GM19463 (cell line): ENCODE data around the gene COP1.
"Not testable (repeated sequence)": the region's sequence is repeated elsewhere in the genome, so short reads cannot be mapped to it uniquely, and the experiment has no call there.

Experiments used
- ATAC-seq: cut with Tn5 transposase; IDR thresholded peaks from one replicate; pipeline ENCODE4 v1.9.1; 2021; ENCODE audit warnings: mild to moderate bottlenecking, moderate library complexity; ENCODE audit not compliant: unreplicated experiment

The COP1 gene

DNA sequence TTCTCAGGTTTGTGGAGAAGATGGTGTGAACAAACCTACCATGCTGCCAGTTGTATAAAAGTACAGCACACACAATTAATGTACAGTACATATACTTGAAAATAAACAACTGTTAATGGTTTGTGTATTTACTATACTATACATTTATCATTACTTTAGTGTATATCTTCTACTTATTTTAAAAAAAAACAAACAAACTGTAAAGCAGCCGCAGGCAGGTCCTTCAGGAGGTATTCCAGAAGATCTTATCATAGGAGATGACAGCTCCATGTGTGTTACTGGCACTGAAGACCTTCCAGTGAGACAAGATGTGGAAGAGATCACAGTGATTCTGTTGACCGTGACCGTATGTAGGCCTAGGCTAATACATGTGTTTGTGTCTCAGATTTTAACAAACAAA, 155.7 kb downstream of the COP1 start:
- no peak for ATAC-seq

GRCh38 chr1:176049582-176049981, 157.5 kb downstream of the COP1 start:
- ATAC-seq = no peak

GRCh38 chr1:176046926-176047325, 160.2 kb downstream of the COP1 start:
- ATAC-seq = no peak

- no peak for ATAC-seq
These were observed 163.5 kb downstream of the COP1 start for GRCh38 chr1:176043537-176043936.

- no peak for ATAC-seq
These were observed 173.2 kb downstream of the COP1 start for GRCh38 chr1:176033881-176034280.

GRCh38 chr1:176033474-176033873, 173.6 kb downstream of the COP1 start:
- ATAC-seq = no peak

DNA sequence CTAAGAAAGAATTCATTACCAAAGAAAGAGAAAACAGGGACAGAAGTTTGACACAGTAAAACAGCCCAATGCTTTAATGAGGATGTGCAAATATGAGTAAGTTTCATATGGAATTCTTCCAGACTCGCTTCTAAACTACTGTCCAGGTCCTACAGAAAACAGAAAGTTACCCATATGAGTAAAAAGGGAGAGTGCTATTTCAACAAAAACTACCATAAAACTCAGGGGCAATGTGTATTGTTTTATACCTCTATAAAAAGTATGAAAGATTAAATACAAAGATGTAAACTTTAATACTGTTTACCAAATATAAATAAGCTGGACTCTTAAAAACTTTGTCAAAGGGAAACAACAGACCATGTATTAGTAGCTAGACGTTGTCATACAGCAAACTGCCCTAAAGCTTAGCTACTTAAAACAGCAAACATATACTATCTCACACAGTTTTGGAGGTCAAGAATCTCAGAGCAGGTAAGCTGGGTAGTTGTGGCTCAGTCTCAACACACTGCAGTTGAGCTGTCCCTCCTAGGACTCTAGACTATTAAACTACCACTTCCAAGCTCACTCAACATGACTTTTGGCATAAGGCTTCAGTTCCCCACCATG, 174.9 kb downstream of the COP1 start:
- no peak for ATAC-seq

- ATAC-seq = no peak
These were observed 177.5 kb downstream of the COP1 start for GRCh38 chr1:176029609-176030008.

- ATAC-seq = no peak
These were observed 177.9 kb downstream of the COP1 start for GRCh38 chr1:176029155-176029554.

GRCh38 chr1:176027934-176028333, 179.2 kb downstream of the COP1 start:
- ATAC-seq = not testable (repeated sequence)

DNA sequence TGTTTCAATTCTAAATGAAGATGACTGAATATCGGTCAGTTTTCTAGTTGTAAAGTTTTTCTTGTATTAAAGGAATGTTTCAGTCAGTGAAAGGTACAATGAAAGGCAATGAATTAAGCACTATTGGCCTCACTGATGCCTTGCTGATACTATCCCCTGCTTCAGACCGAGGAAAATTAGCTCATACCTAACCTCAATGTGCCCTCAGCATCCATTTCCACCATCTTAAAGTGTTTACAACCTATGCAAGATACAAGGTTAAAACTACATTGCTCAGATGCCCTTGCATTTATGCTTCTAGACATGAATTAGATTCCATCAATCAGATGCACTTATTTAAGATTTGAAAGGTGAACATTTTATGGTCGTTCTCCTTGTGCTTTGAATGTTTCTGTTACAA, 184.5 kb downstream of the COP1 start:
- ATAC-seq = no peak

- ATAC-seq = no peak
These were observed 189.4 kb downstream of the COP1 start for GRCh38 chr1:176017722-176018121.

GRCh38 chr1:176009951-176010350, 197.1 kb downstream of the COP1 start:
- ATAC-seq = no peak

- ATAC-seq = not testable (repeated sequence)
These were observed 199.2 kb downstream of the COP1 start for GRCh38 chr1:176007756-176008389.

- not testable (repeated sequence) for ATAC-seq
These were observed 212.4 kb downstream of the COP1 start for GRCh38 chr1:175994660-175995059.

DNA sequence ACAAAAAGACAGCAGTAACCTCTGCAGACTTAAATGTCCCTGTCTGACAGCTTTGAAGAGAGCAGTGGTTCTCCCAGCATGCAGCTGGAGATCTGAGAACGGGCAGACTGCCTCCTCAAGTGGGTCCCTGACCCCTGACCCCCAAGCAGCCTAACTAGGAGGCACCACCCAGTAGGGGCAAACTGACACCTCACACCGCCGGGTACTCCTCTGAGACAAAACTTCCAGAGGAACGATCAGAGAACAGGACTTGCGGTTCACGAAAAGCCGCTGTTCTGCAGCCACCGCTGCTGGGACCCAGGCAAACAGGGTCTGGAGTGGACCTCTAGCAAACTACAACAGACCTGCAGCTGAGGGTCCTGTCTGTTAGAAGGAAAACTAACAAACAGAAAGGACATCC, 214.3 kb downstream of the COP1 start:
- not testable (repeated sequence) for ATAC-seq

- ATAC-seq = not testable (repeated sequence)
These were observed 214.9 kb downstream of the COP1 start for GRCh38 chr1:175992202-175992601.

DNA sequence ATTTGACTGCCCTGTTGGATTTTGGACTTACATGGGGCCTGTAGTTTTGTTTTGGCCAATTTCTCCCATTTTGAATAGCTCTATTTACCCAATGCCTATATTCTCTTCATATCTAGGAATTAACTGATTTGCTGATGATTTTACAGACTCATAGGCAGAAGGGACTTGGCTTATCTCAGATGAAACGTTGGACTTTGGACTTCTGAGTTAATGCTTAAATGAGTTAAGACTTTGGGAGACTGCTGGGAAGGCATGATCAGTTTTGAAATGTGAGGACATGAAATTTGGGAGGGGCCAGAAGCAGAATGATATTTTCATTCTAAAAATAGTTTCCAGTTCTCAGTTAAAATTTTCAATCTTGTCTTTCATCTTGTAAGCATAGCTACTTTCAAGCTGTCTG, 222.3 kb downstream of the COP1 start:
- no peak for ATAC-seq

- no peak for ATAC-seq
These were observed 222.9 kb downstream of the COP1 start for GRCh38 chr1:175984057-175984812.

GRCh38 chr1:175983363-175983762, 223.7 kb downstream of the COP1 start:
- not testable (repeated sequence) for ATAC-seq

DNA sequence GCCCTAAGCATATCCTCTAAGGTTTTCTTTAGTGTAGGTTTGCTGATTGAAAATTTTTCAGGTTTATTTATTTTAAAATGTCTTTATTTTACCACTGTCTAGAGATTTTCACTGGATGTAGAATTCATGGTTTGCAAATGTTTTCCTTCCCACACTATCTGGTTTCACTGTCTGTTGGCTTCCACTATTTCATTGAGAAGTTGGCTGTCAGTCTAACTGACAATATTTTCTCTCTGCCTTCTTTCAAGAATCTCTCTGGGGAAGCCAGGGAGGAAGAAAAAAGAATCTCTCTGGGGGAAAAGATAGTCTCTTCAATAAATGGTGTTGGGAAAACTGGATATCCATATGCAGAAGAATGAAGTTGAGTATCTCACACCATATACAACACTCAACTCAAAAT, 226.0 kb downstream of the COP1 start:
- ATAC-seq = no peak

DNA sequence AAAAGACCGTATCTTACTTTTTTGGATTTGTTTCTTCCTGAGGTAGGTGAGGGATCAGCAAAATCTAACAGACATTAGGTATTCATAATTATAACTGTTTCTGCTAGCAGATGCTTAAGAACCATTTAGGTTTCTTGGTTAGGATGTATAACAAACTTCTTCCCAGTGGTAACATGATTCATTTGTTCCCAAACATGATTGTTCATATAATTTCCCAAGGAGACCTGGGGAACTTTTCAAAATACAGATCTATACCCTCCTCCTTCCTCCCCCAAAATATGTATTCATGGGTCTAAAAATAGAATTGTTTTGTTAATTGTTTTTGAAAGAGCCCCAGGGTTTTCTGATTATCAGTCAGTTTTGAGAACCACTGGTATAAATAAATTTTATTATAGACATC, 228.2 kb downstream of the COP1 start:
- ATAC-seq = no peak
